T1000 (cell line): ENCODE measurements around the gene TRIP10.
"Not testable (repeated sequence)": the region's sequence is repeated elsewhere in the genome, so short reads cannot be mapped to it uniquely, and the experiment has no call there.

Experiments used
- DNase-seq: peaks from one replicate; lab custom pipeline; 2025; ENCODE audit warnings: mixed read lengths; lab: John Stamatoyannopoulos, UW

The TRIP10 gene

DNA sequence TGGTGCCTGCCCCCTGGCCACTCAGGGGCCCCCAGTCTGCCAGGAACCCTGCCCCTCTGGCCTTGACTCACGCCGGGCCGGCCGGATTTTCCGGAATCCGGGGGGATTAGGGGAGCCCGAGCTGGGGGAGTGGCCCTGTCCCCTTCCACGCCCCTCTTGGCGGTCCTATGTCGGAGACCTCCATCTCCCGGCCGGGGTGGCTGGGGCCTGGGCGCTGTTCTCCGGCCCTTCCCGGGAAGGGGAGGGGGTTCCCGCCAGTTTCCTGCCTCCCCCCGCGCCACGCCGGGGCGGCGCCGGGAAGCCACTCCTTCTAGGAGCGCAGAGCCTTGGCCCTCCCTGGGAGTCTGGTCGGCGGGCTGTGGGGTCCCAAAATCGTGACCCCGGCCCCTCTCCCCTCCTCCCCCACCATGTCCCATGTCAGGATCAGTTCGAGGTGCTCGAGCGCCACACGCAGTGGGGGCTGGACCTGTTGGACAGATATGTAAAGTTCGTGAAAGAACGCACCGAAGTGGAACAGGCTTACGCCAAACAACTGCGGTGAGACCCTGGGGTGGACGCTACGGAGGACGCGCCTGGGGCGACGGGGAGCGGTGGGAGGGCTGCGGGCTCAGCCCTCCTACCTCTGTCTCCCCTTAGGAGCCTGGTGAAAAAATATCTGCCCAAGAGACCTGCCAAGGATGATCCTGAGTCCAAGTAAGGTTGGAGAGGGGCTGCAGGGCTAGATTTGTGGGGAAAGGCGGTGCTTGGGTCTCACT is 1.3 kb downstream of the TRIP10 start:
- peak; percentile 28 for DNase-seq

GRCh38 chr19:6743066-6743465 is 3.6 kb downstream of the TRIP10 start:
- no peak for DNase-seq

DNA sequence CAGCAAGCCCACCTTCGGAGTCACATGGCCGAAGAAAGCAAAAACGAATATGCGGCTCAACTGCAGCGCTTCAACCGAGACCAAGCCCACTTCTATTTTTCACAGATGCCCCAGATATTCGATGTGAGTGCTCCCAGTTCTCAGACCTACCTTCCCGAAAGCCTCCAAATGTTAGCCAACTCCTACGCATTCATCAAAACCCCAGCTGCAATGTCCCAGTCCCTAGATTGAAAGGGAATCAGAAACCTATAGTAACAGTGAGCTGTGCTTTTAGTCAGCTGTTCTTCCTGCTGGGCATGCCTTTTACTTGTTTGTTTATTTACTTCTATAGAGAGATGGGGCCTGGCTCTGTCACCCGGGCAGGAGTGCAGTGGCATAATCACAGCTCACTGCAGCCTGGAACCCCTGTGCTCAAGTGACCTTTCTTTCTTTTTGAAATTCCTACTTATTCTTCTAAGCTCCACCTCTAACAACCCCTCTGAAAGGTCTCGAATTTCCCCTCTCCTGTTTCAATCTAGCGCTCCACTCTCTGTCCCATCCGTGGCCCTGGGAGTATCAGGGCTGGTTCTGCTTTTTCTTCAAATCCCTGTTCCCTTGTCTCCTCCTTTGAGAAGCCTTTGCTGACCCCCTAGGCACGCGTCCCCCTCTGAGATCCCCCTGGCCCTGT is 4.4 kb downstream of the TRIP10 start:
- DNase-seq: no peak

GRCh38 chr19:6744381-6745301 is 5.2 kb downstream of the TRIP10 start:
- peak; percentile 86 for DNase-seq

GRCh38 chr19:6745965-6746364 is 6.5 kb downstream of the TRIP10 start:
- no peak for DNase-seq

- DNase-seq: not testable (repeated sequence)
Observed at GRCh38 chr19:6748543-6748942, 9.1 kb downstream of the TRIP10 start.

DNA sequence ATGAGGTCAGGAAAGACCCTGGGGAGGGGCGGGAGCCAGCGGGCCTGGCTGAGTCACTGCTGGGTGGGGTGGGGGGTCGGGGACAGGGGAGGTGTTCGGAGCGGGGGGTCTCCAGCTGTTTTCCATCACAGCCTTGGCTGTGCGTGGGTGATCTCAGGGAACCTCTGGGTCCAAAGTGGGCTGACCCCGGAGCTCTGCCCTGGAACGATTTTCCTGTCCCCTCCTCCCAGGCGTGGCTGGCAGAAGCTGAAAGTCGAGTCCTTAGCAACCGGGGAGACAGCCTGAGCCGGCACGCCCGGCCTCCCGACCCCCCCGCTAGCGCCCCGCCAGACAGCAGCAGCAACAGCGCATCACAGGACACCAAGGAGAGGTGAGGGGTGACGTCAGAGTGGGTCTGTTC is 10.6 kb downstream of the TRIP10 start:
- no peak for DNase-seq

GRCh38 chr19:6751189-6751588 is 11.7 kb downstream of the TRIP10 start:
- DNase-seq: no peak

GRCh38 chr19:6752256-6753177 is 13.0 kb downstream of the TRIP10 start:
- no peak for DNase-seq

DNA sequence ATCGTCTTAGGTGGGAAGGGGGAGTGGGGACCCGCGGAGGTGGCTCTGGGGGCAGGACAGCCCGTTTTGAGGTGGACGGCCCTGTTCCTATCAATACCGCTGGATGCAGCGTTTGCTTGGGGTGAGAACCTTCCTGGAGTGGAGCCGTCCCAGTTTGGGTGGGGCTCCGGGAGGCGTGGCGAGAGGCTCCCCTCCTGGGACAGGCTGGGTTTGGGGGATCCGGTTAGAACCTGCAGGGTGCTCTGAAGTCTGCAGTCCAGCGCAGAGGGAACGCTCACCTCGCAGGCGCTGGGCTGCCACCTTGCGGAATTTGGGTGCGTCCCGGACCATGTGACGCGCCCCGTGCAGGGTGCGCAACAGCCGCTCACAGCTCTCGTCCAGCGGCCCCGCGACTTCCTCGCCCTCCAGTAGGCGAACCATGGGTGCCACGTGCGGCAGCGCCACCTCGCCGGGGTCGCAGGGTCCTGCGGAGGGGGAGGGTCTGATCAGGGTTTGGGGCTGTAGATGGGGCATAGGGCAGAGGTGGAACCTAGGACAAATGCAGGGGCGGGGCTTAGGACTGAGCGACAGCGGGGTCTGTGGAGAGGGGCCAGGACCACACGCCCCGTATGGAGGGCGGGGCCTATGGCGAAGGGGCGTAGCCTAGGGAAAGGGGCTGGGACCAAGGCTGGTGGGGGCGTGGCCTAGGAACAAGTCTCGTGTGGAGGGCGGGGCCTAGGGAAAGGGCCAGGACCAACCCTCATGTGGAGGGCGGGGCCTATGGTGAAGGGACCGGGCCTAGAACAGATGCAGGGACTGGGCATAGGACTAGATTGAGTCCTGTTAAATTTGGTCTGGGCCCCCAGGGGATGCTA is 13.9 kb downstream of the TRIP10 start:
- peak; percentile 34 for DNase-seq

GRCh38 chr19:6754136-6754535 is 14.7 kb downstream of the TRIP10 start:
- no peak for DNase-seq

DNA sequence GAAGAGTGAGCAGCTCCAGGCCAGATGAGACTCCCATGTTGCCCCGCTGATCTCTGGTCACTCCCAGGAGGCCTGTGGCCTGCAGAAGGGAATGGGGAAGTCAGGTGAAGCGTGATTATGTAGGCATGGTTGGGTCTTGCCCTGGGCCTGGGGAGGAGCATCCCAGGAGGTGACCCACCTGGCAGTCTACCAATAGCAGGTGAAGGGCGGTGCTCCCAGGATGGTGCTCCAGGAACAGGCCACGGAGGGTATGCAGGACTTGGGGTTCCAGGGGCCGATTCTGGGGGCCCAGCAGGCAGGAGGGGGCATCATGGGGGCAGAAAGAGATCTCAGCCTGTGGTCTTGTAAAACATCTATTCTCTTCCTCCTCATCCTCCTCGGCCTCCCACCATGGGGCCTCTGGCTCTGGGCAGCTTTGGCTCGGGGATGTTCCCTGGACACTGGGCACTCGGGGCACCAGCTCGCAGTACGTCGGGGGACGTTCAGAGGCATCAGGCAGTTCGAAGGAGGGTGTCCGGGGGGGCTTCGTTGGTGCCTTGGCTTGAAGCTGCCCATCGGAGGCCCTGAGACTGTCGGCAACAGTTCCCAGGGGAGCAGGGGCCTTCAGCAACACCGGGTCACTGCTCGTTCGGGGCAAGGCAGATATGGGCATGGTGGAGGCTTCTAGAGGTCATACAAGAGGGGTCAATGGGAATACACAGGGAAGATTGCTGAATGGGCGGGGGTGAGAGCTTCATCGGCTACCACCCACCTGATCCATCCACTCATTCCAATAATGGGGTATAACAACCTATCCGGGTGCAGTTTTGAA is 15.4 kb downstream of the TRIP10 start:
- DNase-seq: no peak

- DNase-seq: no peak
Observed at GRCh38 chr19:6760606-6761005, 21.1 kb downstream of the TRIP10 start.

DNA sequence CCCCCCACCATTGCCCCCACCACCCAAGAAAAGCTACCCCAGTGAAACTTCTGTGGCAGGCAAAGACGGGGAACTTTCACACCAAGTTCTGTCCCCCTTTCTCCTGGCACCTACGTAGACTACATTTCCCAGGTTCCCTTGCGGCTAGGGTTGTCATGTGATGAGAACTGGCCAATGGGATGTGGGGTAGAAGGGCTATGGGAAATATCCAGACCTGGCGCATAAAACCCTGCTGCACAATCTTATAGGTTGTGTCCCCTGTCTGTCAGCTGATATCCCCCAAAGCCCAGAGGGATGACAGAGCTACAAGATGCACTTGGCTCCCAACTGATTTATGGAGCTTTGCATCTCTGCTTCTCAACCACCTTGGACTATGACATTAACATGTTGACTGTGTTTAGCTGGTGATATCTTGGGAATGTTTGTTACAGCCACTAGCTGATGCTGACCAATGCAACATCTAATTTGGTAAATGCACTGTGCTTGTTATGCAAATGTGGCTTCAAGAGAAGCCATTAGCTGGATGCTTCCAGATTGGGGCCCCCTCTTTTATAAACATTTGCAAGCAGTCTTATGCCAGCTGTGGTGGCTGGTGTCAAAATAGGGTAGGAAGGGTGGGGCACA is 21.7 kb downstream of the TRIP10 start:
- DNase-seq: no peak

DNA sequence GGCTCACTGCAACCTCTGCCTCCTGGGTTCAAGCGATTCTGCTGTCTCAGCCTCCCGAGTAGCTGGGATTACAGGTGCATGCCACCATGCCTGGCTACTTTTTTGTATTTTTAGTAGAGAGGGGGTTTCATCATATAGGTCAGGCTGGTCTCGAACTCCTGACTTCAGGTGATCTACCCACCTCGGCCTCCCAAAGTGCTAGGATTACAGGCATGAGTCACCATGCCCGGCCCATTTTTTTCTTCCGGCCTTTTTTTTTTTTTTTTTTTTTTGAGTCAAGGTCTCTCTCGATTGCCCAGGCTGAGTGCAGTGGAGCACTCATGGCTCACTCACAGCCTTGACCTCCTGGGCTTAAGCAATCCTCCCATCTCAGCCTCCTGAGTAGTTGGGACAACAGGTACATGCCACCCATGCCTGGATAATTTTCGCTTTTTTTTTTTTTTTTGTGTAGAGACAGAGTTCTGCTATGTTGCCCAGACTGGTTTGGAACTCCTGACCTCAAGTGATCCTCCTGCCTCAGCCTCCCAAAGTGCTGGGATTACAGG is 22.8 kb downstream of the TRIP10 start:
- DNase-seq: not testable (repeated sequence)

DNA sequence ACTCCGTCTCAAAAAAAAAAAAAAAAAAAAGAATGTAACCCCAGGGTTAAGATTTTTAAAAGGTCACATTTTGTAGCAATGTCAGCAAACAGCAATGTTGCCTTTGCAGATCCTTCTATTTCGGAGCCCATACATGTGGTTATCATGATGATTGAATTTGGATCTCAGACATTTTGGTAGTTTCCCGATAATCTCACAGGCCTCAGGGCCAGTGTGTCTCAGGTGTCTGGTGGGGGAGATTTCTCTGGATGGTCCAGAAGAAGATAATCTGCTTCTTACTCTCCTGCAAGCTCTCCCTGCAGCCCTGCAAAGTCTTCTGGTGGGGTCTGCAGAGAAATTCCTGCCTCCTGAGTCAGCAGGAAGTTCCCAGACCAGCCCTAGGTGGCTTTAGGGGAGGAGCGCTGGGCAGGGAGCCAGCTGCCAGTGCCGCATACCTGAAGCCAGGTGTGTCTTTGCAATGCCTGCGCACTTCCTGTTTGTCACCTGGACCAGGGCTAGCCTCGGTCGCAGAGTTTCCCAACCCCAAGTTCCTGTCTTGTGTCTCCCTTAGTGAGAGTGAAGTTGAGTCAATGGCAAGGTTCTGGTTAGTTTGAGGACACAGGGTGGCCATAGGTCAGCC is 26.4 kb downstream of the TRIP10 start:
- DNase-seq: no peak

DNA sequence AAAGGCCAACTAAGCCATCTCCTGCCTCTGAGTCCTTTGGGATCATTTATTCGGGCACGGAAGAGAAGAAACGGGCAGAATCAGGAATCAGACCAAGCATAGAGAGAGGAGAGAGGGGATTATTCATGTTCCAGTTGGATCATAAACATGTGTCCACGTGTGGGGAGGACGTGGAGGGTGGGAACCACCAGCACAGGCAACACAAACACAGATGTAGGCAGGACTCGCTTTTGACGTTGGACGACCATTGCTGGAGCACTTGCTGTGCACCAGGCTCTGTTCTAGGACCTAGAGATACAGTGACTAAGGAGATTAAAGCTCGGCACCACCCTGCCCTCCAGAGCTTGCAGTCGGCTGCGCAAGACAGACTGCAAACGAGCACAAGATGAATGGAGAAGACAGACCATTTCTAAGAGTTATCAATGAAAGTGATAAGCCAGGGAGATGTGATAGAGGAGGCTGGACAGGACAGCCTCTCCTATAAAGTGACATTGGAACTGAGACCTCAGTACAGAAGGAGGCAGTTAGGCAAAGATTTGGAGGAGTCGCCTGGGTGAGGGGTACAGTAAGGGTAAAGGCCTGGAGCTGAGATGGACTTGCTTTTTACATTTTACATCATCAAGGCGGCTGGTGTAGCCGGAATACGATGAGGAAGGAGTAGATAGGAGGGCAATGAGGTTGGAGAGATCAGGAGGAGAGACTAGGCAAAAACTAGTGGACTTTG is 27.0 kb downstream of the TRIP10 start:
- DNase-seq: no peak

DNA sequence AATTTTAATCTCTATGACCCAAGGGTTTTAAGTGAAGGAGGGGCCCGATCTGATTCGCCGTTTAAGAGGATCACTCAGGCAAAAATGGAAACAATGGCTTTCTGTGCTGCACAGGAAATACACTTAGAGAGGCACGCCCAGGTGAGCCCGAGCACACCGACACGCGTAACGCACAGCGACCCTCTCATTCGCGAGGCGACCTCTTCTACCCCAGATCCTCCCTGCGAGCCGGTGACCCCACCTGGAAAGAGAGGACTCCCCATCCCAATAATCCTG is 27.5 kb downstream of the TRIP10 start:
- no peak for DNase-seq
